Prostate gland (tissue), 2 donors: ENCODE results near the gene APBA2.

Source experiments
- CTCF ChIP-seq, 4 experiments: fragments of 200-600 bp in 2 of 4; fragments of 450-650 bp in 2 of 4; sonication (generic) in 2 of 4; IDR thresholded peaks; 1 replicate in 3 of 4; 2 replicates in 1 of 4; pipeline ENCODE4 v1.5.1; 2016 to 2019; ENCODE audit warnings: antibody characterized with exemption in 4 of 4, mild to moderate bottlenecking in 2 of 4, moderate library complexity in 2 of 4
- POLR2AphosphoS5 ChIP-seq: sonication (generic); formaldehyde crosslinking; IDR thresholded peaks from one replicate; pipeline ENCODE4 v1.6.1; 2017; ENCODE audit warnings: antibody characterized with exemption

GRCh38 chr15:29130476-29130875 lies 244.7 kb downstream of the APBA2 start:
- TF ChIP-seq CTCF (IDR thresholded peaks at IDR 0.05) (no peak), POLR2AphosphoS5 (no peak)
